NCI-H1436 (cell line): Measurements from ENCODE around the gene PFDN4.
A peak's percentile ranks its signal among the peaks of the same experiment; 100 is the strongest.

Experiments
- DNase-seq: peaks from one replicate; lab custom pipeline; 2025; lab: John Stamatoyannopoulos, UW

Gene PFDN4

DNA sequence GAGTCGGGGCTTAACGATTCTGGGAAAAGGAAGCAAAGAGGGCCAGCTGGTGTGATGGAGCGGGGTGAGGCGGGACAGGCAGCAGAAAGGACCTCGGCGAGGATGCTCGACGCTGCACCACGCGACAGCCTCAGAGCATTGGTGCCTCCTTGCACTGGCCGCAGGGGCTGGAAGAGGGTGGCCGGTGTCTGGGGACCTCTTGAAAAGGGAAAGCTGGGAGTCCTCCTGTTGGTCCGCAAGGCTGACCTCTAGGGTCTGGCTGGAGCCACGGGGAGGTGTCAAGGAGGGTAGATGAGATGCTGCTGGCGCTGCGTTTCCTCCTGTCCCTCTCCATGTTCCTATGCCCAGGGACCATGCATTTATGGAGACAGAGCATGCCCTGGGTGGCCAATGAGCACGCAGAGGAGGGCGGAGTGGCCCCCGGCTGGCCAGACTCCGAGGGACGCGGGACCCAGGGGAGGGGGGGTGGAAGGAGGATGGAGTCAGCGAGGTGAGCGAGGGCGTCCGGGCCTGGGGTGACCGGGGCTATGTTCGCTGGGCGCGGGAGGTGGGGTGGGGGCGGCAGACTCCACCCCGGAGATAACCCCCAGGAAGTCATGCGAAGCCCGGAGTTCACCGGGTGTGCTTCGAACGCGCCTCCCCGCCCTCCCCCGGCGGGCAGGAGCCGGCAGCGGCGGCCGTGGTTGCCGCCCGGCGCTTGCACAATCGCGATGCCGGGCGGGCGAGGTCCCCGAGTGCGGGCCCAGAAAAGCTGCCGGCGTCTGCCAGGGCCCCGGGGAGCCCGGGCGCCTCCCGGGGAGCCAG lies 34.0 kb upstream of the PFDN4 start, which contains the start of gene CYP24A1:
Gene CYP24A1 (minus strand): TSS at position 334 of the 804 bp plus-strand sequence. CDS start 407 bp downstream, outside the sequence.
- DNase-seq = no peak

DNA sequence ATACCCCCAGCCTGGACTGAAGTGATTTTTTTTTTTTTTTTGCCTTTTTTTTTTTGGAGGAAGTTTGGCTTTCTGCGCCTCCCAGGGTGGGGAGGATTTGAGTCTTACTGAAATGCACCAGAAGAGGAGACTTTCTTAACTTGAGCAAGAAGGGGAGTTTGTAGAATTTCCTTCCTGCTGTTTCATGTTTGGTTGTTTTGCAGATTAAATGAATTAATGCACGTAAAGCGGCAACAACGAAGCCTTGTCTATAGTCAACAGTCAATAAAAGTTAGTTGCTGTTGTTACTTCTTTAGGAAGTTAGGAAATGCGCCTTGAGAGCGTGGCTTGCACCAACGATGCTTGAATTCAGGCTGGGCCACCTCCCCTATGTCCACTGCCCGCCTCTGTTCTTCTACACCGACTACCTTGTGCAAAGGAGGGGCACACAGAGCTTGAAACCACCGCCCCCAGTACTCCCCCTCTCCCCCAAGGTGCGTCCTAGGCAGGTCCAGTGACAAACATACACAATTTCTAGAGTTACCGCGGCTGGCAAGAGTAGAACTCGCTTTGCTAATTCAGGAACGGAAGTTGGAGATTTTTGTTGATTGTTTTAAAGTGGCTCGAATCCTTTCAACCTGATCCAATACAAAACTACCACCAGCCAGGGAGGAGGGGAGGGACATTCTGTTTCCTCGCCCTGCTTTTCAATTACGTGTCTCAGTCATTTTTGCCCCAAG lies 33.3 kb upstream of the PFDN4 start:
- no peak for DNase-seq

DNA sequence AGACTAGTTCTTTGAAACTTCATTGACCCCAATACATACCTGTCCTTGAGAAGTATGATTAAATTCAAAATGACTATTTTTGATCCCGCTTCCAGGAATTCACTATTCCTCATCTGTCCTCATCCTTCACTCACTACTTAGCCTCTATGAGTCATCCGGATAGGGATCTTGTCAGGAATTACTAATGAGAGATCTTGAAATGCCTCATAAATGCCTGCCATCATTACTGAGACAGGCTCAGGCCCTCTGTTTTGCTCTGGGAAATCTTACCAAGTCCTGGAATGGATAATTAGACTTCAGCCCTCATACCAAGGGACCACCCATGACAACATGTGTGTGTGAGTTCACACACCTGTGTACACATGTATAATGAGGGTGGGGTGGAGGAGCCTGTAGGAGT lies 31.3 kb upstream of the PFDN4 start:
- no peak for DNase-seq

DNA sequence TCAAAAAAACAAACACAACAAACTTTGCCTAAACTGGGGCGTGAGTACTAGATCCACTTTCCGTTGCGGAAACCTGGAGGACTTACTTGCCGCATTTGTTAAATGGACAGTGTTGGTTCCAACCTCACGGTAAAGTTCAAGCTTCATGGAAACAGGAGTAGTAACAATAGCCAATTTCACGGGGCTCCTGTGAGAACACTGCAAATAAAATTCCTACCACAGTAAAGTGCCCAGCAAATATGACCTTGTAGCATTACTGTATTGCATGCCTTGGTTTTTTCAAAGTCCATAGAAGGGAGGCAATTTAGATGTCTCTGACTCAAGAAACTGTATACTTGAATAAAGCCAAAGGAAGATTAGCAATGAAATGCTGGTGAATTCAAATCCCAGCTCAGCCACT lies 30.5 kb upstream of the PFDN4 start:
- DNase-seq = no peak

DNA sequence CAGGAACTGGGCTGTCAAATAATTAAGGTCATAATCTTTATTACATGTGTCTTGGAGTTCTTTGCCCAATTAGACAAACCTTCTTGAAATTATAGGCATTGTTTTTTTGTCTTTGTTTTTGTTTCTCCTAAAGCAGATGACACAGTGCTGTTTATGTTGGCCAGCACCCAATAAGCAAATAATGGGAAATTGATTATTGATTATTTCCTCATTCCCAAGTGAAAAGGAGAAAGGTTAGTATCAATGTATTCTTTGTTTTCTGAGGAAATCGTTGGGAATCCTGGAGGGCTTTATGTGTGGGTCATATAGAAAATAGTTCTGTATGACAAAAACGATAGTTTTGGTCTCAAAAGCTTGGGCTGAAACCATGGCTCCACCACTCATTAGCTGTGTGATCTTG lies 29.6 kb upstream of the PFDN4 start:
- no peak for DNase-seq

DNA sequence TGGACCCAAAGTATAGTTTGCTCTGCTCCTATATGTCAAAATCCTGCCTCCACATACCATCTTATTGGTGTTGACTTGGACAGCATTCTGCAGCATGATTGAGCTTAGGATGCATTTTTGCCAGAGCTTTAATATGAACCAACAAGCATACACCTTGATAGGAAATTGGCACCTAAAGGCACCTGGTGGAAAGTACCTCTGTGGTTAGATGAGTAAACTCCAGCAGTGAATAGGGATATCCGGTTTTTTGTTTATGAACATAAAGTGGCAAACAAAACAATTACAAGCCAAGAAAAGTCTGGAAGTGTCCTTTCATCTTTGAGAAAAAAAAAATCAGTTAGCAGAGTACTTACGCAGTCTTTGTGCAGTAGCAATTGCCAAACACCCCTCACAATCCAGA lies 27.9 kb upstream of the PFDN4 start:
- DNase-seq = no peak

DNA sequence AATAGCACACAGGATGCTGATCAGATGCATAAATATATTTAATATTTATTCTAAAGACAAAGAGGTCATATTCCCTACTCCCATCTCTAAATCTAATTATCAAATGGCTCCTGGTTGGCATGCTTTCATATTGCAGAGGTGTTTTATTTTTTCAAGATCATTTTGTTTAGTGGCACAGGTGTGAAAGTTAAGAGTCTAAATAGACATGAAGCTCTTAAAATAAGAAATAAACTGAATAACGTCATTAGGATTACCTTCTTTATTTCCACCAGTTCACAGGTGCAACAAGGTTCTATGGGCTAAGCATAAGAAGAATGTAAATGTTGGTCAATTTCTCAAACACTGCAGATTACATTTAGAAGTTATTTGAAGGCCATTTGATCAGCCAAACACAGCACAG lies 27.0 kb upstream of the PFDN4 start:
- no peak for DNase-seq

DNA sequence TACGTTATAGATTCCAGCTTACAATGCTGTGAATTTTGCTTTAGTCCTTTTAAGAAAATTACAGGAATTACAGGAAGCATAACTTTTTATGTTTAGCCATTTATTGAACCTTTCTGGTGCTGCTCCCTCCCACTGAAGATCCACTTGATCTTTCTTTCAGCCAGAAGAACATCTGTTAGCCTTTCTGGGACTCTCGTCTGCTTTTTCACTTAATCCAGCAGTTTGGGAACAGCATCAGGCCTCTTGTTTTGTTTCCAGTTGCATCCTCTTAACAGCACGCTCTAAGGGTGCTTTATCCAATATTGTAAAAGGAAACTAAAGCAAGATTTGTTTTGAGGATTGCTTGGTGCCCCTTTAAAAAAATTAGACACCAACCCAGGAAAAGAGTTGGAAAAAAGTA lies 23.8 kb upstream of the PFDN4 start:
- DNase-seq = no peak

DNA sequence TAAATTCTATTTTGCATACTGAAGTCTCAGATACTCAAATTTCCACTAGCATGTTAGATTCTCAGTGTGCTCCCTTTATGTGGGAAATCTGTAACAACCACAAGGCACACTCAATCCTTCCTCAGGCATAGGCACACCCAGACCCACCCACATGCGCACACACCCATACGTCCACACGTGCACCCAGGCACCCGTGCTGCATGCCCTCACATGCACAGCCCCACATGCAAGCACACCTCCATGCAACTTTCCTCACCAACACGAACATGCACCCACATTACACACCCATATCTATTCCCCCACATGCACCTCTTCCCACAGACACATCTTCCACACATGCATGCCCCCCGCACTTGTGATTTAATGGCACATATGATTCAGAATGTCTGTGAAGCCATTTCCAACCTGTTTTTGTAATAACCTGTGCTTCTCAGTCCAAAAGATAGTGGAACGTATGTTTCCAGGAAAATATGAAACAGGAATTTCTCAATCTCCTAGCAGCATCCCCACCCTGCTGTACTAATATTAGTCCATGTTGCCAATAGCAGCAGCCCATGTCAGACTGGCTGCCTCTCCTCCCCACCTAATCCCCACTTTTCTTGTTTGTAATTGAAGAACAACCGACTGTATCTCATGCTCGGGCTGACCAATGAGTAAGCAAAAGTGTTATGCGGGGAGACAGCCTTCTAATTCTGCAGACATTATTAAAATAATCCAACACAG lies 22.8 kb upstream of the PFDN4 start:
- DNase-seq = no peak

DNA sequence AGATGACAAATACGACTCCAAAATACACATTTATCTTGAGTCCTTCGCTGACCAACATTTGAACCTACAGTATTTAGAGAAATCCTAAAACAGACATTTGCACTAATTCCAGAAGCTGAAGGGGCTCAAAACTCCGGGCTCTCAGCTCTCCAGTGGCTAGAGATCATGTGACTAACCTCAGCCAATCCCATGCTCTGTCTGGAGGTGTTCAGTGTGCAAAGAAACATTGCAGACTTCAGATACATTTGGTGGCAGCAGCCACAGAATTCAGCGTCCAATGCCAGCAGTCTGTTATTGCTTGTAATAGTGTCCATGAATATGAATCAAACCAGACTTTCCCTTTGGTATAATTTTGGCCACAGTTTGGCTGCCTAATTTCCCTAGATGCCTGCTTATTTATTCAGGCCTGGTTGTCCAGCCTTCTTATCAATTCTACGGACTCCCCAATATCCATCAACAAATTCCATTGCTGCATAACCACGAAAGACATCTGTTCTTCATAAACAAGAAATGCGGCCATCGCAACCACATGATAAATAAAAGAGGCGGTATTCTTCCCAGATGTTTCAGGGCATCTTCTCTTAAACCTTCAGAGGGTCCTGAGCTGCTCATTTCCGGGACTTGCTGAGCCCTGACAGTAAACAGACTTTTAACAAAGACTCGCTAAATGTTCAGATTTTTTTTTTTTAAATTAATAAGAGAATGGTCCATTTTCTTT lies 19.6 kb upstream of the PFDN4 start:
- no peak for DNase-seq

DNA sequence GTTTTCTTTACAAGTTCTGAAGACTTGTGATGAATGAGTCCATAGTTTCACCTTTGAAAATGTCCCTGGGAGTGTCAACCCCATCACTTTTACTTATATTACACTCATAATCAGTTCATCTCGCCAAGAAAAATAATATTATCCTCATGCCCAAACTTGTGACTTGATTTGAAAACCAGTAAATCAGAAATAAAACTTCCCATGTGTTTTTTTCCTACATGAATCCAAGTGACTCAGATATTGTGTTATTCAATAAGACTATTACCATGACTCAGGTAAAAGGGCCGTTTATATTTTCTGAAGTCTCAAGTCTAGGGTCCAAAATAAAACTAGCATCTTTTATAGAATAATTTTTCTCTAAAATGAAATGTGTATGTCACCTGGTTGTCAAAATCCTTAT lies 18.3 kb upstream of the PFDN4 start:
- DNase-seq = no peak

DNA sequence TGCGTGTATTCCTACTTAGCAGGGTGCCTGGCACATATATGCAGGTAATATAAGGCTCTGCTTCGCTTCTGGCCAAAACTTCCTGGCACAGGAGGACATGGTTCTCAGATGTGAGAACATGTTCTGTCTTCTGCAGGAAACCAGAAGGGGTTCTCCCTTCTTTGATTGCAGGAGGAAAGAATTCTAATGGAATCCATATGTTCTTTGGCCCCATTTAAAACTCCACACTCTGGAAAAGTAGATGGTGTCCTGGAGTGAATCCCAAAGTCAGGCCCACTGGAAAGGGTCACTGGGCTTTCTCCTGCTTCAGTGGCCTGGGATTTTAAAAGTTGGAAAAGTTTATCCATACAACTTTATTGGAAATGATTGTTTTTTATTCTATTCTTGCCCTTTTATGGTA lies 17.7 kb upstream of the PFDN4 start:
- no peak for DNase-seq

DNA sequence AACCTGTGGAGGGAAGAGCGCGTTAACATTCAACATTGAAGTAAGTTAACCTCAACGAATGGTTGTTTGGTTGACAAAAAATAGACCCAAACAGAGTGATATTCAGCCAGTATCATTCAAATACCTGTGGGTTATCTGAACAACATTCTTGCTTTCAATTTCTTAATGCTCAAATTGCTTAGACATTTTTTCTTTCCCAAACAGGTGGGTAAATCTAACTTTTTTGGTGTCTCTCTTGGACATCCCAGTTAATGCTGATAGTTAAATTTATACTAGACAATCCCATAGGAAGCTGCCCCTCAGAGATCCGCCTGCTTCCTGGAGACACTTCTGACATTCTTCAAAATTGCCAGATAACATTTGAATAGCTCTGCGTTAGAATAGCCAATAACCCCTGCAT lies 14.1 kb upstream of the PFDN4 start:
- DNase-seq = no peak

DNA sequence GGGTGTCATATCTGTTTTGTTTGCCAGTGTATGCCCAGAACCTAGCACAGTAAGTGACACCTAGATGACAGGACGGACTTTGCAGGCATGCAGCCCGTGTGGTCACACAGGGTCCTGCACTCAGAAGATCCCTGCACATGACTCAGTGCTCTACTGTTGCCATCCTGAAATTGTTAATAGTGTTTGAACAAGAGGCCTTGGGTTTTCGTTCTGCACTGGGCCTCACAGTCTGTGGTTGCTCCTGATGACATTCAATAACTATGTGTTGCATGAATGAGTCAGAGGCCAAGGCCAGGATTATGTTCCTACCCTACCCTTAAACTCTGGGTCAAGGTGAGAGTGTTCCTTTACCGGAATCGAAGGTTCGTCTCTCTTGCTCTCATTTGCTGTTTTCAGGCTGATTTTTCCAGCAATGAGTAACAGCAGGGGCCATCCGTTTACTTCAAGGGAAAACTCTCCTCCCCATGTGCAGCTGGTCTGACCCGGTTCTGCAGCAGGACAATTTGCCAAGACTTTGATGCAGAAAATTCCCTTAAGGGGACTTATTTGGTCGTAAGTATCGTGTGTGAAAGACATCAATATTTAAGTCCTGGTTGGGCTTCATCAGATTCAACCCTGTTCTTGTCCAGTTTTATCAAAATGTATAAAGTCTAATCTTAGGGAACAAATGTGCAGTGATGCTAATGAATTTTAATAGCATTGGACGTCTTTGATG lies 13.0 kb upstream of the PFDN4 start:
- DNase-seq = no peak

DNA sequence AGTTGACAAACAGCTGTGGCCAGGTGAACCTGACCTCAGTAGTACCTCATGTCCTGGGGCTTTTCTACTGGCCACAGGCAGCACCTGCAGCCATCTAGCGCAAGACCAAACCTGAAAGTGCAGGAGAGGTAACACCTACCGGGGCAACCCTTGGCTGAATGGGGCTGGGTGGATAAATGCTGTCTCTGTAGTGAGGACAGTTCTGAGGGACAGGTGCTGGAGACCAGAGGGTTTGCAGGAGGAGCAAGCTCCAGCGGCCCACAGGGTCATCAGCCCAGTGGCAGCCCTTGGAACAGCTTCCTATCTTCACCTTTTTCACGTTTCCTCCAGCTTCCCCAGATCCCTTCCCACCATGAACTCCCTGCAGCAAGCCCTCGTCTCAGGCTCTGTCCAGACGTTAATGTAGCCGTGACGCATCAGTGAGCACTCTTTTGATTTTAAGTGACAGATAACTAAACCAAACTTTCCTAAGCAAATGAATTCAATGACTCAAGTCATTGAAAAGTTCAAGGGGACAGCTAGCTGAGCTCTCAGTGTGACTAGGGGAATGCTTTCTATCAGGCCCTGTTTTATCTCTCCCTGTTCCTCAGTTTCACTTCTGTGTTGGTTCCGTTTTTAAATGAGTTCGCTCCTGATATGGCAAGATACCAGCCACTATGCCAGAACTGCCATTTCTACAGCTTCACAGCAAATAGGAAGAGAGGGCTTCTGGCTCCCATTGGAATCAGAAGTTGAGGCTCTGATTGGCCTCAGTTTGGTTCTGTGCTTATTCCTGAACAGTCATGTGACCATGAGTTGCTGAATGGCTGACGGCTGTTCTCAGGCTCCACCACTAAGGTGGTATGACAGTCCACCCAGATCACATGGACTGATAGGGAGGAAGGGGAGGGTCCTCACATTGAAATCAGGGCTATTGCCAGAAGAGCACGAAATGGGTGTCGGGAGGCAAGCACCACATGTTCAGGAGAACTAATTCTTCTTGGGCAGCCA lies 12.1 kb upstream of the PFDN4 start:
- no peak for DNase-seq

DNA sequence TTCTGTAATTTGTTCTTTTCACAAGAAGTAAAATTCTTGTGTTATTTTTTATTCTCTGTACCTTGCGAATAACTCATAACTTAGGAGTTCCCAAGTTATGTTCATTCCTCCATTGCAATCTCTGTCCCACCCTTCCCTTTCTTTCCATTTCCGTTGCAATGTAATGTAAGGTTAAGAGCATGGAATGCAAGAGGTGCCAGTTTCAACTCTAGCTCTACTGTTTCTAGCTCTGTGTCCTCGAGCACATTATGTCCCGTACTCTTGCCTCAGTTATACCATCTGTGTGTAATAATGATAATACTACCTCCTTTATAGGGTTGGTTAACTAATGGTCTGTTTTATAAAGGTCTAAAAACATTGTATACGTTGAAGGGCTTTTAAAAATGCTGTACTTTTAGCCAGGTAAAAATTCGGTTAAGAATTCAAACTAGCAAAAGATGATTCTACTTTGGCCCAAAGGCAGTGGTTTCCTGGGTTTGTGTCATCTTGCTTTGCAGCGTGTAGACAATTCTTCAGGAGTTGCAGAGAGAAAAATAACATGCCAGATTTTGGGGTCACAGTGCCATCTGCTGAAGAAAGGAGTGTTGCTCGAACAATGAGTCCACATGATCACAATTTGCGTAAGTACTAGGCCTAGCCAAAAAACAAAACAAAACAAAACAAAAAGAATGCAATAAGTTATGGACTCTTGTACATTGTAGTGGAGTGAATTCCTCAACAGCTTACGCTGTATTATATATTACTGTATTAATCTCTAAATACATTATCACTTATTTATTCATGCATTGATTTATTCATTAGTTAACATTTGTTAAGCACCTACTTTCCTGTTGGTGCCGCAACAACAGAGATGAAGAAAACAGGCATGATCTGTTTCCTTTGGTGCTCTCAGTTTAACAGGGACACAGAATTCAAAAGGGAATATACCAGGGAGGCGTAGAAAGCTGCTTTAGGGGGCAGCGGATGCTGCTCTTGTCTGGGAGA lies 10.0 kb upstream of the PFDN4 start:
- DNase-seq = no peak

DNA sequence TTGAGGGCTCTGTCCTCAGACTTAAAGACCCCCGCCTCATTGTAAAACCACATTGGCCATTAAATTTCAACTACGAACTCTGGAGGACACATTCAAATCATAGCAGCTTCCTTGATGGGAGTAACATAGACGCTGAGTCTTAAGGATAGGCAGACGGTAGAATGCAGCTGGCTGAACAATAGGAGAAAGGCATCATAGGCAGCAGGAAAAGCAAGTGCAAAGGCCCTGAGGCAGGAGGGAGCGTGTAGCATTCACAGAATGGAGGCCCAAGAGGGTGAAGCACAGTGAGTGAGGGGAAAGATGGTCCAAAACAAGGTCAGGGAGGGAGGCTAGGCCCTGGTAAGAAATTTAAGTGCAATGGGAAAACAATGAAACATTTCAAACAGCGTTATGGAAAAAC lies 8.6 kb upstream of the PFDN4 start:
- DNase-seq = no peak

DNA sequence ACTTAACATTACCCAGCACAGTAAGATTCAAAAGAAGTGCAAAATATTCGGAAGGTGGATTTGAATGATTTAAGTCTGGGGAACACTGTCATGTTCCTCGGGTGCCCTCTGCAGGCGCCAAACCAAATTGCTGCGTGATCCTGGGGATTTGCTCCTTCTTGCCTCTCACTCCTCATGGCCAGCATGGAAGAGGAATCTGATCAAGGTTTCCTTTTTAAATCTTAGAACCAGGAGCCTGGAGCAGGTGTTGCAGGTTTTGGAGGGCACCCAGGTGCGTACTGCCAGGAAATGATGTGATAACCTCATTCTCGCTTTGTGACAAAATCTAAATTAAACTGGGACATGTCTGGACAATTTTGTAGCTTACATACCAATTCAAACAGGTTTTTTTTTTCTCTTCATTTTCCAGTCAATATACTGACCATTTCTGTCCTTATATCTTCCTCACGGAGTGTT lies 8.1 kb upstream of the PFDN4 start:
- DNase-seq = peak; percentile 22
